ENCODE data around the gene HS3ST3A1. TPM values are rescaled to one million over a fixed set of nuclear protein-coding genes. Genes with fewer than 3 reads are reported as not detected.

HS3ST3A1 gene
- total RNA-seq, 2 experiments from 2014 or later = not detected

DNA sequence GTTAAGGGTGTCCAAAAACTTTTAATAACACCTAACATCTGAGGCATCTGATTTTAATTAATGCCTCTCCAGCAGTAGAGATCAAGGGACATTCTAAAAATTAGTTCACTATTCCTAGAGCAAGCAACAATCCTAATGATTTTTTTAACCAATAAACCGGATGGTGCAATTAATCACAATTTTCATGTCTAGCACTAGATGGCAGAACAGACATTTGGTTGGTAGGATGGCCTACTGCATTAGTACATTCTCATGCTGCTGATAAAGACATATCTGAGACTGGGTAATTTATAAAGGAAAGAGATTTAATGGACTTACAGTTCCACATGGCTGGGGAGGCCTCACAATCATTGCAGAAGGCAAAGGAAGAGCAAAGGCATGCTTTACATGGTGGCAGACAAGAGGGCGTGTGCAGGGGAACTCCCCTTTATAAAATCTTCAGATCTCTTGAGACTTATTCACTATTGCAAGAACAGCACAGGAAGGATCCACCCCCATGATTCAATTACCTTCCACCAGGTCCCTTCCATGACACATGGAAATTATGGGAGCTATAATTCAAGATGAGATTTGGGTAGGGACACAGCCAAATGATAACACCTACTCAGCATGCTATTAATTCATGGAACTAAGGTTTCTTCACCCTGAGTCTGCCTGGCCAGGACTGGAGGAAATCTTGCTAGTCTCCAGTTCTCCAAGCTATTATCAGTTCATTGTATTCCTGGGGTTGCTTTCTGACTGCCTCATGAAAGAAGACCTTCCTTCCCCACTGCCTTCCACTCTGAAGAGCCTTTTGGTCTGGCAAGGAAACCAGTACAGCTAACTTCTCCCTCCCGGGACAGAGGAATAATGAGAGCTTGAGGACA, 24.8 kb downstream of the HS3ST3A1 start:
- peaks cover 9% of the 10 kb centered on the region for H3K9me3 Mint-ChIP-seq
- POLR2A ChIA-PET = no interaction called here
- peaks cover 2% of the 10 kb centered on the region for H3K27me3 Mint-ChIP-seq
- H3K4me3 Mint-ChIP-seq = no peak overlapping the region
- H3K36me3 Mint-ChIP-seq = no peaks in the 10 kb centered on the region
- DNase-seq = no peak
- no peak for ATAC-seq (ENCODE audit: low read depth)
- H3K4me1 Mint-ChIP-seq = no peaks in the 10 kb centered on the region
- H3K27ac Mint-ChIP-seq = no peak overlapping the region

DNA sequence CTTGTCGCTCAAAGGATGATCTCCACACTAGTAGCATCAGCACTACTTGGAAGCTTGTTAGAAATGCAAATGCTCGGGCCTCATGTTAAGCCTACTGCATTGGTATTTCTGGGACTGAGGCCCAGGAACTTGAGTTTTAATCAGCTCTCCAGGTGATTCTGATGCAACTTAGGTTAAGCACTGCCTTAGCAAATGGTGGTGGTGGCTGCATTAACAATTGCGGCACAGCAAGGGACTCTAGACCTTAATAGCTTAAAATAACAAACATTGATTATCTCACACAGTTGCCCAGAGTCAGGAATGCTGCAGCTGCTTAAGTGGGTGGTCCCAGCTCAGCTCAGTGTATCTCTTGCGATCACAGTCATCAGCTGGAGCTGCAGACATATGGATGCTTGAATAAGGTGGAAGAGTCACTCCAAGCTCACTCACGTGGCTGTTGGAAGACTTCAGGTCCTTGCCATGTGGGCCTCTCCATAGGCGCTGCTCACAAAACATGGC, 25.8 kb downstream of the HS3ST3A1 start:
- H3K27me3 Mint-ChIP-seq = peaks cover 2% of the 10 kb centered on the region
- H3K27ac Mint-ChIP-seq = no peak overlapping the region
- H3K9me3 Mint-ChIP-seq = peaks cover 9% of the 10 kb centered on the region
- H3K36me3 Mint-ChIP-seq = no peaks in the 10 kb centered on the region
- H3K4me3 Mint-ChIP-seq = no peak overlapping the region
- POLR2A ChIA-PET = no interaction called here
- no peak for DNase-seq
- no peak for ATAC-seq (ENCODE audit: low read depth)
- H3K4me1 Mint-ChIP-seq = no peaks in the 10 kb centered on the region

- no peak overlapping the region for H3K27ac Mint-ChIP-seq
- no peak overlapping the region for H3K4me3 Mint-ChIP-seq
- H3K27me3 Mint-ChIP-seq = peaks cover 2% of the 10 kb centered on the region
- no peaks in the 10 kb centered on the region for H3K4me1 Mint-ChIP-seq
- peaks cover 9% of the 10 kb centered on the region for H3K9me3 Mint-ChIP-seq
- no peaks in the 10 kb centered on the region for H3K36me3 Mint-ChIP-seq
- POLR2A ChIA-PET = no interaction called here
- ATAC-seq (ENCODE audit: low read depth) (no peak), DNase-seq (no peak)
Measured at GRCh38 chr17:13575466-13575865, 26.3 kb downstream of the HS3ST3A1 start.

- no peak for DNase-seq
- peaks cover 9% of the 10 kb centered on the region for H3K9me3 Mint-ChIP-seq
- no peak overlapping the region for H3K27ac Mint-ChIP-seq
- peaks cover 2% of the 10 kb centered on the region for H3K27me3 Mint-ChIP-seq
- POLR2A ChIA-PET = no interaction called here
- no peak for ATAC-seq (ENCODE audit: low read depth)
- no peak overlapping the region for H3K4me3 Mint-ChIP-seq
- no peaks in the 10 kb centered on the region for H3K36me3 Mint-ChIP-seq
- no peaks in the 10 kb centered on the region for H3K4me1 Mint-ChIP-seq
Measured at GRCh38 chr17:13572581-13572980, 29.1 kb downstream of the HS3ST3A1 start.

DNA sequence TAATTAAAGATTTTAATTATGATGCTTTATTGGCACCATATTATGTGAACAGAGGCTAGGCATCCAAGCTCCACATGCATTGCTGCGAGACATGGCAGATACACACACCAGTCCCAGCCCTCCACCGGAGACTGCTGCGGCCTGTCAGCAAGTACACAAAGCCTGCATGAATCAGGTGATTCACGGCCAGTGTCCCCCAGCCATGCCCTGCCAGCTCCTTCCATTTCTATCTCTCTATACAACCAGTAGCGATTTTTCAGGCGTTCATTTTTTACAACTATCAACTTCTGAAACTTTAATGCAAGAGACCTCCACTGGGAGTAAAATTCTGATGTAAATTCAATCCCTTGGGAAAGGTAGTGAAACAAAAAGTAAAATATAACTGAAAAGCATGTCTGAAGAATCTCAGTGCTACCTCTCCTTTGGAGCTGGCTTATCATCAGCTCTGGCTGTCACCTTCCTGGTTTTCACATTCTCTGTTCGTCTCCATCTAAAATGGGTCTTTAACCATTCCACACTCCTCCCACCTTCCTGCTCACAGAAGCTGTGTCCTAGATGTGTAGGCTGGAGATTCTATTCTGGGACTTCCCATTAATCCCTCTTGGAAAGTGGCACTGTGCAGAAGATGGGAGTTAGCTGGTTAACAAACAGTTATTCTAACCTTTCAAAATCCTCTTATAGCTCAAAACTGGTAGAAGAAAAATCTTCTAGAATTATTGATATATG, 32.2 kb downstream of the HS3ST3A1 start:
- Mint-ChIP-seq H3K36me3 (no peaks in the 10 kb centered on the region), H3K4me3 (no peak overlapping the region), H3K9me3 (peaks cover 4% of the 10 kb centered on the region), H3K4me1 (peaks cover 6% of the 10 kb centered on the region), H3K27me3 (no peaks in the 10 kb centered on the region), H3K27ac (no peak overlapping the region)
- ATAC-seq (ENCODE audit: low read depth) (no peak), DNase-seq (no peak)
- POLR2A ChIA-PET = no interaction called here

GRCh38 chr17:13568582-13569397, 32.9 kb downstream of the HS3ST3A1 start:
- Mint-ChIP-seq H3K27ac (no peak overlapping the region), H3K27me3 (no peaks in the 10 kb centered on the region), H3K36me3 (no peaks in the 10 kb centered on the region), H3K9me3 (peaks cover 4% of the 10 kb centered on the region), H3K4me1 (peaks cover 6% of the 10 kb centered on the region), H3K4me3 (no peak overlapping the region)
- no peak for ATAC-seq (ENCODE audit: low read depth)
- POLR2A ChIA-PET = no interaction called here
- no peak for DNase-seq

- Mint-ChIP-seq H3K9me3 (no peaks in the 10 kb centered on the region), H3K36me3 (no peaks in the 10 kb centered on the region), H3K27ac (no peak overlapping the region), H3K4me1 (peaks cover 6% of the 10 kb centered on the region), H3K4me3 (no peak overlapping the region), H3K27me3 (no peaks in the 10 kb centered on the region)
- no peak for DNase-seq
- no peak for ATAC-seq (ENCODE audit: low read depth)
- POLR2A ChIA-PET = no interaction called here
Measured at GRCh38 chr17:13563866-13564265, 37.9 kb downstream of the HS3ST3A1 start.

DNA sequence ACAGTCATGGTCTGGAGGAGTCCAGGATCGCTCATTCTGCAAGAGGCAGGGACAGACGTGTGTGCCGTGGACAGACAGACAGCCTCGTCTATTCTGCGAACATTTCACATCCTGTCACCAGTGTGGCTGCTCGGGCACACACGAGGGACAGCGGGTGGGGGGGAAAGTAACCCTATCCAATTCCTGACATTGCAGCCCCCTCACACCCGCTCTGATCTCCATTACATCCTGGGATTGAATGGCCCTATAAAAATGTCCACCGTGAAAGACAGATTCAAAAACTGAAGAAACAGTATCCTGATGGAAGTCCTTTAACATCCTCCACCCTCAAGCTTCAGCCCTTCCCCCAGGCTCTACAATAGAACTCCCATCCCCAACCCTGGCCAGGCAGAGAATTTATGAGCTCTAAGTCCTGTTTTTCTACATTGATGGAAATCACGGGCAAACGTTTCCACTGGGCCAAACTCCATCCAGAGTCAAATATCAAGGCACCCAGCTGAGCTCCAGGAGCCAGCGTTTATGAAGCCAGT, 39.4 kb downstream of the HS3ST3A1 start:
- DNase-seq (no peak), ATAC-seq (ENCODE audit: low read depth) (no peak)
- no peak overlapping the region for H3K4me3 Mint-ChIP-seq
- POLR2A ChIA-PET = no interaction called here
- peaks cover 6% of the 10 kb centered on the region for H3K4me1 Mint-ChIP-seq
- no peaks in the 10 kb centered on the region for H3K36me3 Mint-ChIP-seq
- no peaks in the 10 kb centered on the region for H3K9me3 Mint-ChIP-seq
- H3K27ac Mint-ChIP-seq = no peak overlapping the region
- H3K27me3 Mint-ChIP-seq = no peaks in the 10 kb centered on the region

DNA sequence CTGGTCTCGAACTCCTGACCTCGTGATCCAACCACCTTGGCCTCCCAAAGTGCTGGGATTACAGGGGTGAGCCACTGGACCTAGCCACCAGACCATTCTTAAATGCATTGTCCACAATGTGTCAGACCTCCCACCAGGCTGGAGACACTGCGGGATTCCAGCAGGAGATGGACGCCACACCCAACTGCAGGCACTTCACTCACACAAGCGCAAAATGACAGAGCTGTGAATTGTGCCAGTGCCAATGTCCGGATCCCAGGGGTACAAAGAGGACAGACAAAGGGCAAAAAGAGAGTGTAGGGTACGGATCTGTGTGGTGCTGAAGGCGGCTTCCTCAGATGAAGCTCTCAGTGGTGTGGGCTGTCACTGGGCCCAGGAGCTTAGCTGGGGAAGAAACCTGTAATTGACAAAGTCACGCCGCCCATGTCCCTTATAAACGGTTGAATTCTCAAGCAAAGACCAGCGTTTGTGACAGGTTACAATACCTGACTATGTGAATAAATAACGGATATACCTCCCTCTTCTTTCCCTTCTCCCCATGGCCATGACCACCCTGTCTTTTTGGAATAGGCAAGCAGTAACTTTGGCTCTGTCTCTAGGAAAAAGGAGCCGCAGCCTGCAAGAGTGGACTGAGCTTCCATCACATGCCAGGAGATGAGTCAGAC, 40.0 kb downstream of the HS3ST3A1 start:
- Mint-ChIP-seq H3K36me3 (no peaks in the 10 kb centered on the region), H3K27ac (no peak overlapping the region), H3K9me3 (no peaks in the 10 kb centered on the region), H3K27me3 (no peaks in the 10 kb centered on the region), H3K4me3 (no peak overlapping the region), H3K4me1 (peaks cover 6% of the 10 kb centered on the region)
- POLR2A ChIA-PET = no interaction called here
- ATAC-seq (ENCODE audit: low read depth) (no peak), DNase-seq (no peak)

DNA sequence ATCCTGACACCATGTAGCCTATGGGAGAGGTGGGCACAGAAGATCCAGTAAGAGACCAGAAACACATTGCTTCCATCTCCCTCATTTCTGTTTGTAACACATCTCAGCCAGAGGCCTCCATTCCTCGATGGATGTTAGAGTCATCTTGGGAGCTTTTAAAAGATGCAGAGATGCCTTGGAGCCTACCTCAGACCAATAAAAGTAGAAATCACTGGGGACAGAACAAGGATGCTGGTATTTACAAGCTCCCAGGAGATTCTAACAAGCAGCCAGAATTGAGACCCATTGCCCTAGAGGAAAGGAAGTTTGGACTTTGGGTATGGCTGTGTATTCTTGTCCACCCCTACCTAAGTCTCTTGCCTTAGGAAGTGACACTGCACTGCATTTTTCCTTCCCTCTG, 40.8 kb downstream of the HS3ST3A1 start:
- DNase-seq = no peak
- H3K4me3 Mint-ChIP-seq = no peak overlapping the region
- H3K27me3 Mint-ChIP-seq = no peaks in the 10 kb centered on the region
- H3K27ac Mint-ChIP-seq = no peak overlapping the region
- H3K36me3 Mint-ChIP-seq = no peaks in the 10 kb centered on the region
- no peaks in the 10 kb centered on the region for H3K9me3 Mint-ChIP-seq
- no peak for ATAC-seq (ENCODE audit: low read depth)
- no peaks in the 10 kb centered on the region for H3K4me1 Mint-ChIP-seq
- POLR2A ChIA-PET = no interaction called here

GRCh38 chr17:13558588-13558987, 43.1 kb downstream of the HS3ST3A1 start:
- H3K4me1 Mint-ChIP-seq = no peaks in the 10 kb centered on the region
- H3K9me3 Mint-ChIP-seq = no peaks in the 10 kb centered on the region
- no peak for ATAC-seq (ENCODE audit: low read depth)
- H3K27me3 Mint-ChIP-seq = no peaks in the 10 kb centered on the region
- no peaks in the 10 kb centered on the region for H3K36me3 Mint-ChIP-seq
- no peak for DNase-seq
- H3K27ac Mint-ChIP-seq = no peak overlapping the region
- no peak overlapping the region for H3K4me3 Mint-ChIP-seq
- POLR2A ChIA-PET = no interaction called here

GRCh38 chr17:13557077-13557476, 44.7 kb downstream of the HS3ST3A1 start:
- Mint-ChIP-seq H3K9me3 (no peaks in the 10 kb centered on the region), H3K27me3 (no peaks in the 10 kb centered on the region), H3K27ac (no peak overlapping the region), H3K4me3 (no peak overlapping the region), H3K36me3 (no peaks in the 10 kb centered on the region), H3K4me1 (no peaks in the 10 kb centered on the region)
- DNase-seq (no peak), ATAC-seq (ENCODE audit: low read depth) (no peak)
- POLR2A ChIA-PET = no interaction called here

GRCh38 chr17:13554231-13554630, 47.5 kb downstream of the HS3ST3A1 start:
- no peak overlapping the region for H3K4me3 Mint-ChIP-seq
- peaks cover 8% of the 10 kb centered on the region for H3K27me3 Mint-ChIP-seq
- DNase-seq (no peak), ATAC-seq (ENCODE audit: low read depth) (no peak)
- H3K4me1 Mint-ChIP-seq = no peaks in the 10 kb centered on the region
- no peaks in the 10 kb centered on the region for H3K36me3 Mint-ChIP-seq
- peaks cover 6% of the 10 kb centered on the region for H3K9me3 Mint-ChIP-seq
- H3K27ac Mint-ChIP-seq = no peak overlapping the region
- POLR2A ChIA-PET = no interaction called here
